ENCODE measurements around the gene CCDC12. TPM values are rescaled to one million over a fixed set of nuclear protein-coding genes. Genes with fewer than 3 reads are reported as not detected.
A peak's percentile ranks its signal among the peaks of the same experiment; 100 is the strongest.

The CCDC12 gene
- total RNA-seq, 4 donors from 2014 or later: 36.9 to 59.4 (median 50.2) TPM

- Histone ChIP-seq H3K4me3 (peak overlapping the region in 1 of 4 donors; percentile 79), H3K4me1 (peaks cover 0 to 68% (median 34%) of the 10 kb centered on the region in 4 donors), H3K27ac (peak overlapping the region in 3 of 4 donors; percentile 83 to 95 (median 88)), H3K27me3 (no peaks in the 10 kb centered on the region), H3K9me3 (no peaks in the 10 kb centered on the region), H3K36me3 (no peaks in the 10 kb centered on the region)
- TF ChIP-seq EP300 (IDR thresholded peaks at IDR 0.05) (no peak), POLR2A (IDR thresholded peaks at IDR 0.05) (no peak)
- no peak for DNase-seq (ENCODE audit: low spot score in 2 of 2)
- WGBS, 2 donors: 88 to 90% methylated on average over 9 of the region's 9 CpGs
These were observed 1.8 kb upstream of the CCDC12 start for GRCh38 chr3:46978381-46978780.

- H3K27me3 ChIP-seq: no peaks in the 10 kb centered on the region
- no peaks in the 10 kb centered on the region for H3K36me3 ChIP-seq
- H3K27ac ChIP-seq: peak overlapping the region in 3 of 4 donors; percentile 76 to 95 (median 83)
- no peak for TF ChIP-seq POLR2A (IDR thresholded peaks at IDR 0.05)
- TF ChIP-seq CTCF (IDR thresholded peaks at IDR 0.05): no peak
- no peak for TF ChIP-seq EP300 (IDR thresholded peaks at IDR 0.05)
- DNase-seq (ENCODE audit: low spot score in 2 of 2): no peak
- no peak overlapping the region for H3K4me3 ChIP-seq
- H3K9me3 ChIP-seq: no peaks in the 10 kb centered on the region
- peaks cover 0 to 70% (median 35%) of the 10 kb centered on the region in 4 donors for H3K4me1 ChIP-seq
- WGBS, 2 donors: 92 to 94% methylated on average over 5 of the region's 5 CpGs
These were observed 1.3 kb upstream of the CCDC12 start for GRCh38 chr3:46977811-46978195.

GRCh38 chr3:46974421-46975171 lies 1.9 kb downstream of the CCDC12 start:
- Histone ChIP-seq H3K27me3 (no peaks in the 10 kb centered on the region), H3K9me3 (no peaks in the 10 kb centered on the region), H3K4me1 (peaks cover 0 to 80% (median 50%) of the 10 kb centered on the region in 4 donors), H3K36me3 (no peaks in the 10 kb centered on the region), H3K27ac (peak overlapping the region in 1 of 4 donors; percentile 5), H3K4me3 (no peak overlapping the region)
- no peak for TF ChIP-seq POLR2A (IDR thresholded peaks at IDR 0.05)
- 77 to 78% methylated on average over 9 of the region's 9 CpGs for WGBS, 2 donors
- no peak for DNase-seq (ENCODE audit: low spot score in 2 of 2)

GRCh38 chr3:46972396-46972795 lies 4.1 kb downstream of the CCDC12 start:
- no peak for TF ChIP-seq POLR2A (IDR thresholded peaks at IDR 0.05)
- TF ChIP-seq EP300 (IDR thresholded peaks at IDR 0.05): no peak
- TF ChIP-seq CTCF (IDR thresholded peaks at IDR 0.05): no peak
- WGBS, 2 donors: 85 to 90% methylated on average over 2 of the region's 2 CpGs
- DNase-seq (ENCODE audit: low spot score in 2 of 2): no peak
- H3K4me1 ChIP-seq: peaks cover 0 to 81% (median 47%) of the 10 kb centered on the region in 4 donors
- H3K4me3 ChIP-seq: no peak overlapping the region
- no peaks in the 10 kb centered on the region for H3K9me3 ChIP-seq
- H3K27ac ChIP-seq: no peak overlapping the region
- H3K36me3 ChIP-seq: no peaks in the 10 kb centered on the region
- no peaks in the 10 kb centered on the region for H3K27me3 ChIP-seq

GRCh38 chr3:46971742-46972141 lies 4.8 kb downstream of the CCDC12 start:
- no peaks in the 10 kb centered on the region for H3K27me3 ChIP-seq
- H3K4me3 ChIP-seq: no peak overlapping the region
- 59 to 100% methylated on average over 1 of the region's 1 CpG for WGBS, 2 donors
- no peaks in the 10 kb centered on the region for H3K9me3 ChIP-seq
- no peaks in the 10 kb centered on the region for H3K36me3 ChIP-seq
- TF ChIP-seq EP300 (IDR thresholded peaks at IDR 0.05): no peak
- no peak for TF ChIP-seq CTCF (IDR thresholded peaks at IDR 0.05)
- TF ChIP-seq POLR2A (IDR thresholded peaks at IDR 0.05): no peak
- DNase-seq (ENCODE audit: low spot score in 2 of 2): no peak
- peaks cover 0 to 82% (median 49%) of the 10 kb centered on the region in 4 donors for H3K4me1 ChIP-seq
- H3K27ac ChIP-seq: no peak overlapping the region

GRCh38 chr3:46971151-46971550 lies 5.4 kb downstream of the CCDC12 start:
- no peaks in the 10 kb centered on the region for H3K9me3 ChIP-seq
- 61 to 75% methylated on average over 6 of the region's 6 CpGs for WGBS, 2 donors
- peak overlapping the region in 1 of 4 donors; percentile 7 for H3K27ac ChIP-seq
- H3K27me3 ChIP-seq: no peaks in the 10 kb centered on the region
- no peak for DNase-seq (ENCODE audit: low spot score in 2 of 2)
- TF ChIP-seq CTCF (IDR thresholded peaks at IDR 0.05) (no peak), EP300 (IDR thresholded peaks at IDR 0.05) (no peak), POLR2A (IDR thresholded peaks at IDR 0.05) (no peak)
- H3K4me1 ChIP-seq: peaks cover 0 to 87% (median 49%) of the 10 kb centered on the region in 4 donors
- no peak overlapping the region for H3K4me3 ChIP-seq
- H3K36me3 ChIP-seq: no peaks in the 10 kb centered on the region
